H1 (cell line): ENCODE results near the gene SEC62. TPM values are rescaled to one million over a fixed set of nuclear protein-coding genes. Genes with fewer than 3 reads are reported as not detected.

Source experiments
- CTCF ChIA-PET: fragments of 300-600 bp; sonication (Branson Sonifier 250); formaldehyde crosslinking; loops from one replicate; lab custom pipeline; 2021; ENCODE audit not compliant: partially characterized antibody; lab: Charles Lee
- POLR2A ChIA-PET: fragments of 300-600 bp; sonication (Branson Sonifier 250); formaldehyde crosslinking; loops from one replicate; lab custom pipeline; 2021; ENCODE audit warnings: inconsistent platforms; ENCODE audit not compliant: partially characterized antibody; lab: Charles Lee
- DNase-seq, 2 experiments: peaks; one replicate each; pipeline versions ENCODE4 v3.0.0 to v3.0.0-alpha.2; 2010 to 2022; ENCODE audit warnings: low spot score in 2 of 2, low read depth in 1 of 2, mixed read lengths in 1 of 2
- FAIRE-seq: peaks from 2 replicates; lab custom pipeline; 2011; peaks lifted over from hg19 to GRCh38; lab: Jason Lieb, UNC
- H2AFZ ChIP-seq: 2 replicates; pipeline ENCODE4 v1.8.1; 2012; ENCODE audit warnings: low read length, inconsistent platforms
- H2AK5ac ChIP-seq: 2 replicates; pipeline ENCODE4 v1.6.1; 2013; ENCODE audit warnings: low read depth, low read length
- H2BK120ac ChIP-seq: replicated peaks from 2 replicates; pipeline ENCODE3; 2013; ENCODE audit warnings: low read depth, low read length, inconsistent platforms
- H2BK12ac ChIP-seq: 2 replicates; pipeline ENCODE4 v1.6.1; 2013; ENCODE audit warnings: low read depth, low read length
- H2BK15ac ChIP-seq: 2 replicates; pipeline ENCODE4 v1.6.1; 2013; ENCODE audit warnings: low read length
- H2BK20ac ChIP-seq: 2 replicates; pipeline ENCODE4 v1.6.1; 2013; ENCODE audit warnings: low read length
- H2BK5ac ChIP-seq: 2 replicates; pipeline ENCODE4 v1.6.1; 2013; ENCODE audit warnings: low read depth, low read length
- H3K14ac ChIP-seq: 2 replicates; pipeline ENCODE4 v1.6.1; 2013; ENCODE audit warnings: inconsistent platforms; ENCODE audit not compliant: insufficient read length
- H3K18ac ChIP-seq: 2 replicates; pipeline ENCODE4 v1.6.1; 2013; ENCODE audit warnings: low read length; ENCODE audit errors: extremely low read depth
- H3K23ac ChIP-seq: 2 replicates; pipeline ENCODE4 v1.6.1; 2013; ENCODE audit warnings: inconsistent platforms; ENCODE audit not compliant: insufficient read length
- H3K23me2 ChIP-seq: 2 replicates; pipeline ENCODE4 v1.6.1; 2013; ENCODE audit warnings: low read depth, low read length
- H3K27ac ChIP-seq: 2 replicates; pipeline ENCODE4 v1.6.1; 2011; ENCODE audit warnings: low read depth, low read length, inconsistent platforms
- H3K27me3 ChIP-seq, 4 experiments: replicated peaks in 1 of 4; 1 replicate in 1 of 4; 2 replicates in 3 of 4; pipeline versions ENCODE4 v1.6.1 to v1.8.1; 2011 to 2013; ENCODE audit warnings: low read length in 3 of 4, mild to moderate bottlenecking in 3 of 4, inconsistent platforms in 2 of 4, mixed read lengths in 2 of 4, moderate library complexity in 1 of 4; ENCODE audit not compliant: control insufficient read depth in 3 of 4, insufficient read depth in 3 of 4; ENCODE audit errors: extremely low read depth in 1 of 4
- H3K36me3 ChIP-seq, 4 experiments: 2 replicates each; pipeline versions ENCODE4 v1.6.1 to v1.8.1; 2011 to 2013; ENCODE audit warnings: mild to moderate bottlenecking in 4 of 4, low read length in 3 of 4, moderate library complexity in 2 of 4, control low read depth in 1 of 4, inconsistent platforms in 1 of 4; ENCODE audit not compliant: insufficient read depth in 4 of 4, control insufficient read depth in 2 of 4
- H3K4ac ChIP-seq: replicated peaks from 2 replicates; pipeline ENCODE3; 2013; ENCODE audit warnings: low read length, low read depth, mixed read lengths, inconsistent platforms; ENCODE audit not compliant: insufficient read length
- H3K4me1 ChIP-seq, 4 experiments: replicated peaks in 1 of 4; 1 replicate in 1 of 4; 2 replicates in 3 of 4; pipeline versions ENCODE4 v1.6.1 to v1.8.1; 2011 to 2013; ENCODE audit warnings: low read length in 3 of 4, inconsistent platforms in 2 of 4, mixed read lengths in 1 of 4; ENCODE audit not compliant: insufficient read depth in 4 of 4, control insufficient read depth in 3 of 4
- H3K4me2 ChIP-seq, 2 experiments: 2 replicates each; pipeline versions ENCODE4 v1.6.1 to v1.8.1; 2011 to 2013; ENCODE audit warnings: low read depth in 2 of 2, low read length in 2 of 2, control low read depth in 1 of 2, inconsistent platforms in 1 of 2, mild to moderate bottlenecking in 1 of 2; ENCODE audit not compliant: insufficient read depth in 1 of 2
- H3K4me3 ChIP-seq, 4 experiments: fragments of 200-600, 300-600 bp in 1 of 4; sonication (generic), shearing (Covaris generic), sonication (Bioruptor Twin) in 1 of 4; 2 replicates each; pipeline versions ENCODE4 v1.5.1 to v1.8.1; 2011 to 2016; ENCODE audit warnings: low read length in 4 of 4, low read depth in 3 of 4, control low read depth in 2 of 4, inconsistent platforms in 2 of 4, mild to moderate bottlenecking in 2 of 4, mixed read lengths in 1 of 4, moderate library complexity in 1 of 4; ENCODE audit not compliant: insufficient read depth in 2 of 4; ENCODE audit errors: extremely low read depth in 1 of 4
- H3K56ac ChIP-seq: replicated peaks from 2 replicates; pipeline ENCODE3; 2013; ENCODE audit warnings: low read depth, mild to moderate bottlenecking, mixed read lengths, low read length, inconsistent platforms; ENCODE audit not compliant: insufficient read length
- H3K79me1 ChIP-seq: 2 replicates; pipeline ENCODE4 v1.6.1; 2013; ENCODE audit warnings: low read depth, low read length, control low read depth
- H3K79me2 ChIP-seq, 2 experiments: 2 replicates each; pipeline versions ENCODE4 v1.6.1 to v1.8.1; 2012 to 2013; ENCODE audit warnings: low read length in 2 of 2, mild to moderate bottlenecking in 2 of 2, inconsistent platforms in 1 of 2; ENCODE audit not compliant: insufficient read depth in 2 of 2, control insufficient read depth in 1 of 2
- H3K9ac ChIP-seq, 4 experiments: replicated peaks in 1 of 4; 1 replicate in 1 of 4; 2 replicates in 3 of 4; pipeline versions ENCODE4 v1.6.1 to v1.8.1; 2011 to 2013; ENCODE audit warnings: low read depth in 3 of 4, low read length in 3 of 4, control low read depth in 2 of 4, mild to moderate bottlenecking in 2 of 4, moderate library complexity in 2 of 4, inconsistent platforms in 1 of 4; ENCODE audit errors: extremely low read depth in 1 of 4
- H3K9me3 ChIP-seq, 2 experiments: 2 replicates each; pipeline versions ENCODE4 v1.6.1 to v1.8.1; 2012 to 2013; ENCODE audit warnings: mild to moderate bottlenecking in 2 of 2, moderate library complexity in 2 of 2, control low read depth in 1 of 2, inconsistent platforms in 1 of 2, low read depth in 1 of 2, low read length in 1 of 2, mixed read lengths in 1 of 2; ENCODE audit not compliant: insufficient read depth in 2 of 2
- H4K20me1 ChIP-seq, 2 experiments: replicated peaks in 1 of 2; 2 replicates each; pipeline versions ENCODE3 to v1.8.1; 2011 to 2013; ENCODE audit warnings: inconsistent platforms in 2 of 2, low read length in 2 of 2, mild to moderate bottlenecking in 1 of 2; ENCODE audit not compliant: insufficient read depth in 2 of 2, control insufficient read depth in 1 of 2
- H4K5ac ChIP-seq: 2 replicates; pipeline ENCODE4 v1.6.1; 2013; ENCODE audit warnings: low read length, low read depth, mixed read lengths, inconsistent platforms; ENCODE audit not compliant: insufficient read length
- H4K8ac ChIP-seq: 2 replicates; pipeline ENCODE4 v1.8.0; 2013; ENCODE audit warnings: mild to moderate bottlenecking, moderate library complexity, low read length, inconsistent platforms; ENCODE audit not compliant: insufficient read depth; ENCODE audit errors: extremely low read depth
- H4K91ac ChIP-seq: replicated peaks from 2 replicates; pipeline ENCODE3; 2013; ENCODE audit warnings: low read length, mixed read lengths, inconsistent platforms; ENCODE audit not compliant: insufficient read length
- NANOG ChIP-seq: IDR thresholded peaks from 2 replicates; pipeline ENCODE4 v1.6.1; 2011; ENCODE audit warnings: low read length, low read depth, mild to moderate bottlenecking, inconsistent platforms; ENCODE audit not compliant: insufficient read depth, poor library complexity, severe bottlenecking
- POU5F1 ChIP-seq: IDR thresholded peaks from 2 replicates; pipeline ENCODE4 v1.6.1; 2011; ENCODE audit warnings: low read depth, mild to moderate bottlenecking, low read length, moderate library complexity
- ZNF274 ChIP-seq: IDR thresholded peaks from 2 replicates; pipeline ENCODE4 v1.7.0; 2012; ENCODE audit warnings: low read length, borderline replicate concordance; ENCODE audit errors: extremely low read depth
- WGBS, 2 experiments: shearing (Covaris generic) in 1 of 2; methylation state at CpG; one replicate each; pipeline versions ENCODE4 v1.1.6 to v1.1.7; 2013 to 2015; ENCODE audit warnings: low lambda C conversion rate in 2 of 2, mixed read lengths in 2 of 2, inconsistent platforms in 1 of 2, low coverage in 1 of 2, missing lambda C conversion rate in 1 of 2; ENCODE audit not compliant: insufficient replicate concordance in 2 of 2, insufficient coverage in 1 of 2, insufficient read length in 1 of 2; ENCODE audit errors: extremely low coverage in 1 of 2, missing lambda C conversion rate in 1 of 2; 5-methylcytosine and 5-hydroxymethylcytosine counted together
- polyA plus RNA-seq, 7 experiments: library from polyadenylated mRNA; depleted of rRNA in 3 of 7; stranded (reverse) in 5 of 7; unstranded in 2 of 7; fragments of >200 nt in 5 of 7; fragments of 200-250 nt in 2 of 7; gene quantifications; 1 replicate in 5 of 7; 2 replicates in 1 of 7; 4 replicates in 1 of 7; pipeline versions ENCODE4 v1.2.1 to v1.2.3, GENCODE V29; 2011 to 2013; ENCODE audit warnings: missing spikeins in 2 of 7, mixed read lengths in 2 of 7
- total RNA-seq: library from RNA; stranded (reverse); fragmentation: NEBNext Ultra II Directional; extraction: Animal tissue kit (Norgen Biotek cat#: 25700); gene quantifications from 2 replicates; pipeline ENCODE4 v1.2.1, GENCODE V29; 2021

The SEC62 gene
- total and polyA plus RNA-seq, 2 of the 8 experiments (the other 6 are each of a cell fraction or from before 2014, with no cell fraction given), result 67.8 to 113 TPM

- peaks cover 0 to 3% of the 10 kb centered on the region in 2 experiments; a peak in 2 of 4 replicates for H3K9me3 ChIP-seq
- H3K23me2 ChIP-seq, result no peaks in the 10 kb centered on the region
- no peaks in the 10 kb centered on the region for H3K79me1 ChIP-seq
- FAIRE-seq, result no peak
- H2BK20ac ChIP-seq, result no peak overlapping the region
- no peak for DNase-seq
- no peak overlapping the region for H2BK12ac ChIP-seq
- H3K4ac ChIP-seq, result no peak overlapping the region
- no peak overlapping the region for H3K56ac ChIP-seq
- no peaks in the 10 kb centered on the region for H3K79me2 ChIP-seq
- H2AK5ac ChIP-seq, result no peak overlapping the region
- no peak overlapping the region for H3K4me2 ChIP-seq
- no peak overlapping the region for H2AFZ ChIP-seq
- H4K91ac ChIP-seq, result no peak overlapping the region
- TF ChIP-seq NANOG, result no peak
- no peak for TF ChIP-seq ZNF274
- TF ChIP-seq POU5F1, result no peak
- ChIA-PET POLR2A (no interaction called here), CTCF (interaction anchor here (0.7 to 0.9 kb wide), 6 partner anchors 8 to 1445 kb away, joined by 3 to 5 read pairs (median 3); no protein-coding TSS in a partner anchor)
- H4K8ac ChIP-seq, result no peak overlapping the region
- no peak overlapping the region for H3K14ac ChIP-seq
- 50% methylated on average over 1 of the region's 1 CpG; no CpG with 5 or more reads in 1 of the 2 experiments for WGBS, 2 experiments
- H4K5ac ChIP-seq, result no peak overlapping the region
- no peak overlapping the region for H3K18ac ChIP-seq
- no peaks in the 10 kb centered on the region for H3K4me1 ChIP-seq
- H3K9ac ChIP-seq, result no peak overlapping the region
- H3K27me3 ChIP-seq, result no peaks in the 10 kb centered on the region
- no peak overlapping the region for H2BK15ac ChIP-seq
- no peak overlapping the region for H2BK5ac ChIP-seq
- no peaks in the 10 kb centered on the region for H4K20me1 ChIP-seq
- H3K36me3 ChIP-seq, result no peaks in the 10 kb centered on the region
- no peak overlapping the region for H3K27ac ChIP-seq
- H3K4me3 ChIP-seq, result no peak overlapping the region
- H3K23ac ChIP-seq, result no peak overlapping the region
- H2BK120ac ChIP-seq, result no peak overlapping the region
Observed at GRCh38 chr3:169939320-169939719, 27.3 kb upstream of the SEC62 start.
